Loucy (cell line): ENCODE data around the gene GPR107.
A peak's percentile ranks its signal among the peaks of the same experiment; 100 is the strongest.

Experiments used
- H2AFZ ChIP-seq: fragments of 200-600 bp; sonication (generic); 2 replicates; pipeline ENCODE4 v1.6.0; 2016; ENCODE audit warnings: antibody characterized with exemption, mild to moderate bottlenecking, low read length, moderate library complexity
- H3F3A ChIP-seq: fragments of 200-600 bp; 2 replicates; pipeline ENCODE4 v1.6.0; 2016; ENCODE audit warnings: antibody characterized with exemption, low read depth, mild to moderate bottlenecking
- H3K27me3 ChIP-seq: fragments of 200-600 bp; sonication (generic); 2 replicates; pipeline ENCODE4 v1.6.1; 2014; ENCODE audit warnings: low read length, mild to moderate bottlenecking; ENCODE audit not compliant: insufficient read depth, poor library complexity, severe bottlenecking
- H3K36me3 ChIP-seq: fragments of 200-600 bp; sonication (generic); 2 replicates; pipeline ENCODE4 v1.6.1; 2016; ENCODE audit warnings: low read length; ENCODE audit not compliant: insufficient read depth
- H3K4me1 ChIP-seq: fragments of 200-600 bp; sonication (generic); 2 replicates; pipeline ENCODE4 v1.5.1; 2014; ENCODE audit warnings: low read length, mild to moderate bottlenecking; ENCODE audit not compliant: insufficient read depth, poor library complexity, severe bottlenecking
- H3K4me2 ChIP-seq: fragments of 200-600 bp; sonication (generic); 2 replicates; pipeline ENCODE4 v1.6.0; 2014; ENCODE audit warnings: antibody characterized with exemption, low read length, low read depth, mild to moderate bottlenecking; ENCODE audit not compliant: poor library complexity, severe bottlenecking
- H3K4me3 ChIP-seq: fragments of 200-600 bp; sonication (generic); 2 replicates; pipeline ENCODE4 v1.5.1; 2014; ENCODE audit warnings: low read length, mild to moderate bottlenecking, mixed read lengths; ENCODE audit not compliant: poor library complexity, severe bottlenecking
- H3K79me2 ChIP-seq: fragments of 200-600 bp; sonication (generic); 2 replicates; pipeline ENCODE4 v1.6.1; 2014; ENCODE audit warnings: low read length; ENCODE audit not compliant: insufficient read depth
- H3K9ac ChIP-seq: fragments of 200-600 bp; sonication (generic); 2 replicates; pipeline ENCODE4 v1.6.0; 2014; ENCODE audit warnings: mild to moderate bottlenecking, low read depth, low read length, moderate library complexity; ENCODE audit not compliant: poor library complexity, severe bottlenecking
- H3K9me2 ChIP-seq: fragments of 200-600 bp; sonication (generic); replicated peaks from 2 replicates; pipeline ENCODE4 v1.6.1; 2016; ENCODE audit warnings: low read depth, low read length, mixed read lengths
- H3K9me3 ChIP-seq: fragments of 200-600 bp; sonication (generic); 2 replicates; pipeline ENCODE4 v1.6.1; 2014; ENCODE audit warnings: mild to moderate bottlenecking, antibody characterized with exemption, low read length, low read depth; ENCODE audit not compliant: insufficient read depth
- H4K20me1 ChIP-seq: fragments of 200-600 bp; sonication (generic); 2 replicates; pipeline ENCODE4 v1.6.0; 2014; ENCODE audit warnings: antibody characterized with exemption, low read length, mild to moderate bottlenecking; ENCODE audit not compliant: insufficient read depth, poor library complexity, severe bottlenecking
- CTCF ChIP-seq: fragments of 200-600 bp; sonication (generic); conservative IDR thresholded peaks from 2 replicates; pipeline ENCODE4 v1.5.1; 2014; ENCODE audit warnings: mild to moderate bottlenecking, antibody characterized with exemption, low read length
- EZH2phosphoT487 ChIP-seq: fragments of 200-600 bp; IDR thresholded peaks from 2 replicates; pipeline ENCODE4 v1.6.1; 2018; ENCODE audit warnings: antibody characterized with exemption, mild to moderate bottlenecking, moderate library complexity, borderline replicate concordance

Gene GPR107

GRCh38 chr9:130041648-130042405, 11.9 kb upstream of the GPR107 start:
- Histone ChIP-seq H3F3A (peaks cover 12% of the 10 kb centered on the region), H2AFZ (no peak overlapping the region), H3K27me3 (no peaks in the 10 kb centered on the region), H3K36me3 (no peaks in the 10 kb centered on the region), H4K20me1 (peaks cover 41% of the 10 kb centered on the region), H3K4me1 (peaks cover 37% of the 10 kb centered on the region), H3K4me3 (peak overlapping the region; percentile 77), H3K9me2 (no peaks in the 10 kb centered on the region), H3K9me3 (no peaks in the 10 kb centered on the region), H3K79me2 (peaks cover 67% of the 10 kb centered on the region), H3K4me2 (peak overlapping the region; percentile 83), H3K9ac (peak overlapping the region; percentile 95)
- TF ChIP-seq EZH2phosphoT487 (no peak), CTCF (no peak)

DNA sequence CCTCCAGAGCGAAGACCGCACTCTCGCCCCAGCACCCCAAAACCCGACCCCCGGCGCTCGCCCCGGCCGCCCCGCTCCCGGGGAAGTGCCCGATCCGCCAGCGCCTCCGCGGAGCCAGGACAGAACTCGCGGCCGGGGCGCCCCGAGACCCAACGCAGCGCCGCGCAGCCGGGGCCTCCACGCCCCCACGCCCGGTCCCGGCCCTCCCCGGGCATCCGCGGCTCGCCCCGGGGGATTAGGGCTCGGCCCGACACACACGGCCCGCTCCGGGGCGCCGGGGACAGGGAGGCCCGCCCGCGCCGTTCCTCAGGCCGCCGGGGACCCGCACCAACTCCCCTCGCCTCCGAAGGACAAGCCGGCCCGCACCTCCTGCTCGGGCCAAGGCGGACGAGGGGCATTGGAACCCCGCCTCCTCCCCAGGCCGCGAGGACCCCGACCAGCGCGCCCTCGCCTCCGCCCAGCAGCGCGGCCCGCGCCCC, 11.3 kb upstream of the GPR107 start:
- H3K4me3 ChIP-seq, result peak overlapping the region; percentile 77
- no peaks in the 10 kb centered on the region for H3K9me3 ChIP-seq
- peaks cover 37% of the 10 kb centered on the region for H3K4me1 ChIP-seq
- no peaks in the 10 kb centered on the region for H3K27me3 ChIP-seq
- peaks cover 12% of the 10 kb centered on the region for H3F3A ChIP-seq
- H3K36me3 ChIP-seq, result no peaks in the 10 kb centered on the region
- H3K9ac ChIP-seq, result peak overlapping the region; percentile 95
- no peak overlapping the region for H2AFZ ChIP-seq
- peak overlapping the region; percentile 83 for H3K4me2 ChIP-seq
- H3K9me2 ChIP-seq, result no peaks in the 10 kb centered on the region
- H4K20me1 ChIP-seq, result peaks cover 35% of the 10 kb centered on the region
- TF ChIP-seq EZH2phosphoT487, result no peak
- TF ChIP-seq CTCF, result no peak
- peaks cover 61% of the 10 kb centered on the region for H3K79me2 ChIP-seq

DNA sequence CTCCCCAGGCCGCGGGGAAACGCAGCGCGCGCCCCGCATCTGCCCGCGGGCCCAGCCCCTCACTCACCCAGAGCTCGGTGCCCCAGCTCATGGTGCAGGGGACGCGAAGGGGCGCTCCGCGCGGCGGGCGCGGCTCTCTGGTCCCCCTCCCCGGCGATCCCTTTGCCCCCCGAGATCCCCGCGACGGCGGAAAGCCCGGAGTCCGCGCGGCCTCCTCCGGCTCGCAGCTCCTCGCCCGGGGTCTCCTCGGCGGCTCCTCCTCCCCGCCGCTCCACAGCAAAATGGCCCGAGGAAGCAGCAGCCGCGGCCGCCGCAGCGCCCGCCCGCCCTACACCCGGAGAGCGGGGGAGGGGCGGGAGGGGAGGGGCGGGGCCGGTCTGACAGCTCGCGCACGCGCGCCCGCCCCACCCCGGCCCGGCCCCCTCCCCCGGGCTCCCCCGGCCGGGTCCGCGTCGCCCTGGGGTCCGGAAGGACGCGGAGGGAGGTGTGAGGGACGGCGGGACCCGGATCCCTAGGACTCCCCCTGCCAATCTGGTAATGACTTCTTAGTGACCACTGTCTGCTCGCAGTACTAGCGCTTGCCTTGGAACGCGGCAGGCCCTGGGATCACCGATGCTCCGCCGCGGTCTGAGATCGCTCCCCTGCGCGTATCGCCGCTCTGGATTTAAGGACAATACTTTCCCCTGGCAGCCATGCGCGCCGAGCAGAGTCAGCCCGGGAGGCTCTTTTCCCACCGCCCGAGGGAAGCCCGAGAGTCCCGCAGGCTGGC, 10.6 kb upstream of the GPR107 start, which contains the start of gene FNBP1:
FNBP1 (minus strand) TSS at position 305 of the 769 bp plus-strand sequence; CDS start at position 91, 214 bp downstream.
- no peaks in the 10 kb centered on the region for H3K9me2 ChIP-seq
- no peaks in the 10 kb centered on the region for H3K9me3 ChIP-seq
- peaks cover 12% of the 10 kb centered on the region for H3F3A ChIP-seq
- peaks cover 37% of the 10 kb centered on the region for H3K4me1 ChIP-seq
- peaks cover 54% of the 10 kb centered on the region for H3K79me2 ChIP-seq
- peak within 1 kb of the TSS; percentile 95 for H3K9ac ChIP-seq
- no peak within 1 kb of the TSS for H2AFZ ChIP-seq
- TF ChIP-seq CTCF, result no peak
- TF ChIP-seq EZH2phosphoT487, result no peak
- no peaks in the 10 kb centered on the region for H3K27me3 ChIP-seq
- H4K20me1 ChIP-seq, result peaks cover 31% of the 10 kb centered on the region
- no peaks in the 10 kb centered on the region for H3K36me3 ChIP-seq
- H3K4me3 ChIP-seq, result peak within 1 kb of the TSS; percentile 77
- peak within 1 kb of the TSS; percentile 83 for H3K4me2 ChIP-seq
